IPS DF 19.7 (cell line): ENCODE measurements around the gene OR5D13.

ENCODE experiments used
- DNase-seq: peaks from one replicate; pipeline ENCODE4 v3.0.0-alpha.2; 2013; ENCODE audit warnings: low read depth, low spot score

The OR5D13 gene

GRCh38 chr11:55773138-55773537, at the start of gene OR5D13:
TSS of gene OR5D13 (plus strand) at chr11:55773438. CDS start at chr11:55773438, 0 bp downstream.
- no peak for DNase-seq

- DNase-seq: no peak
These were observed 46.4 kb upstream of the OR5D13 start for GRCh38 chr11:55726715-55727324.

- DNase-seq: no peak
These were observed 40.3 kb upstream of the OR5D13 start for GRCh38 chr11:55732936-55733335.

- no peak for DNase-seq
These were observed 18.4 kb downstream of the OR5D13 start for GRCh38 chr11:55791606-55792005.

- DNase-seq: no peak
These were observed 20.1 kb downstream of the OR5D13 start for GRCh38 chr11:55793321-55793720.

GRCh38 chr11:55795256-55795655, 22.0 kb downstream of the OR5D13 start, which contains the start of gene OR5D14:
TSS of gene OR5D14 (plus strand) at chr11:55795556. CDS start at chr11:55795556, 0 bp downstream.
- no peak for DNase-seq

GRCh38 chr11:55806248-55806647, 33.0 kb downstream of the OR5D13 start:
- no peak for DNase-seq

GRCh38 chr11:55811067-55811466, 37.8 kb downstream of the OR5D13 start, which contains the start of gene OR5L1:
TSS of gene OR5L1 (plus strand) at chr11:55811367. CDS start at chr11:55811467, 100 bp downstream.
- DNase-seq: no peak

GRCh38 chr11:55819330-55819729, 46.1 kb downstream of the OR5D13 start, which contains the start of gene OR5D18:
TSS of gene OR5D18 (plus strand) at chr11:55819630. CDS start at chr11:55819630, 0 bp downstream.
- no peak for DNase-seq
